ENCODE data around the gene UBALD1. TPM values are rescaled to one million over a fixed set of nuclear protein-coding genes. Genes with fewer than 3 reads are reported as not detected.

The UBALD1 gene
- total RNA-seq, 1 experiment from 2014 or later: 45.9 TPM

- H3K4me1 ChIP-seq (ENCODE audit: control insufficient read depth in 1 of 2, insufficient read depth in 2 of 2, low read length in 2 of 2): no peaks in the 10 kb centered on the region
- no peak overlapping the region for H3K4me2 ChIP-seq (ENCODE audit: low read length)
- H3K4me3 ChIP-seq (replicated peaks in 1 of 2; ENCODE audit: low read depth in 1 of 2, low read length in 2 of 2): no peak overlapping the region
- no peaks in the 10 kb centered on the region for H3K9me2 ChIP-seq (ENCODE audit: insufficient read depth)
- ATAC-seq (peak; percentile 21; the same call in 1 of the 2 replicates), DNase-seq (ENCODE audit: low read depth, low spot score) (no peak)
- no peak overlapping the region for H2AFZ ChIP-seq (ENCODE audit: low read depth, low read length, poor library complexity, severe bottlenecking)
- no peak overlapping the region for H3K27ac ChIP-seq (ENCODE audit: low read depth, low read length)
- no peaks in the 10 kb centered on the region for H3K9me3 ChIP-seq (ENCODE audit: control insufficient read depth in 1 of 2, insufficient read depth in 1 of 2, low read depth in 1 of 2, low read length in 2 of 2)
- ChIA-PET CTCF (interaction anchor here (1.4 kb wide), 1 partner anchor 25 kb away, joined by 3 read pairs; the partner anchor contains the start of gene MGRN1), RAD21 (ENCODE audit: low non-redundant PET in 1 of 2, low total read pairs in 2 of 2, uncharacterized antibody in 2 of 2, unreplicated experiment in 2 of 2) (no interaction called here), POLR2A (interaction anchor here (1.1 kb wide), 1 partner anchor 17 kb away, joined by 6 read pairs; no protein-coding TSS in a partner anchor)
- no TSS peak for BruUV-seq (replicated peaks)
- no peaks in the 10 kb centered on the region for H3K79me2 ChIP-seq (ENCODE audit: insufficient read depth, low read length)
- TF ChIP-seq EZH2phosphoT487 (IDR thresholded peaks at IDR 0.05; ENCODE audit: borderline replicate concordance): no peak
- no peak for TF ChIP-seq RAD21 (IDR thresholded peaks at IDR 0.05; ENCODE audit: low read depth)
- no peak for TF ChIP-seq ELF1 (IDR thresholded peaks at IDR 0.05; ENCODE audit: borderline replicate concordance, low read depth)
- TF ChIP-seq EGR1 (IDR thresholded peaks at IDR 0.05; ENCODE audit: low read depth): no peak
- no peak for TF ChIP-seq MAX (IDR thresholded peaks at IDR 0.05)
- no peak for TF ChIP-seq REST (IDR thresholded peaks at IDR 0.05; ENCODE audit: low read depth)
- no peak for TF ChIP-seq POLR2A (IDR thresholded peaks at IDR 0.05; ENCODE audit: borderline replicate concordance, extremely low read depth, insufficient read depth, insufficient read length)
- no peak for TF ChIP-seq CBX3 (IDR thresholded peaks at IDR 0.05; ENCODE audit: low read depth)
- intact Hi-C loops (cut with micrococcal nuclease): no loop called here
- H3K27me3 ChIP-seq (ENCODE audit: insufficient read depth, low read length): no peaks in the 10 kb centered on the region
- H4K20me1 ChIP-seq (ENCODE audit: insufficient read depth): no peaks in the 10 kb centered on the region
- H3K36me3 ChIP-seq (ENCODE audit: control insufficient read depth in 1 of 2, insufficient read depth in 2 of 2, low read length in 2 of 2): no peaks in the 10 kb centered on the region
- H3K9ac ChIP-seq (ENCODE audit: low read length): no peak overlapping the region
These were observed 15.7 kb downstream of the UBALD1 start for GRCh38 chr16:4599037-4599436.

All from HCT116 (cell line).